ENCODE results near the gene LGR6. TPM values are rescaled to one million over a fixed set of nuclear protein-coding genes. Genes with fewer than 3 reads are reported as not detected.

The LGR6 gene
- total RNA-seq, 1 experiment from 2014 or later = 0.26 TPM

DNA sequence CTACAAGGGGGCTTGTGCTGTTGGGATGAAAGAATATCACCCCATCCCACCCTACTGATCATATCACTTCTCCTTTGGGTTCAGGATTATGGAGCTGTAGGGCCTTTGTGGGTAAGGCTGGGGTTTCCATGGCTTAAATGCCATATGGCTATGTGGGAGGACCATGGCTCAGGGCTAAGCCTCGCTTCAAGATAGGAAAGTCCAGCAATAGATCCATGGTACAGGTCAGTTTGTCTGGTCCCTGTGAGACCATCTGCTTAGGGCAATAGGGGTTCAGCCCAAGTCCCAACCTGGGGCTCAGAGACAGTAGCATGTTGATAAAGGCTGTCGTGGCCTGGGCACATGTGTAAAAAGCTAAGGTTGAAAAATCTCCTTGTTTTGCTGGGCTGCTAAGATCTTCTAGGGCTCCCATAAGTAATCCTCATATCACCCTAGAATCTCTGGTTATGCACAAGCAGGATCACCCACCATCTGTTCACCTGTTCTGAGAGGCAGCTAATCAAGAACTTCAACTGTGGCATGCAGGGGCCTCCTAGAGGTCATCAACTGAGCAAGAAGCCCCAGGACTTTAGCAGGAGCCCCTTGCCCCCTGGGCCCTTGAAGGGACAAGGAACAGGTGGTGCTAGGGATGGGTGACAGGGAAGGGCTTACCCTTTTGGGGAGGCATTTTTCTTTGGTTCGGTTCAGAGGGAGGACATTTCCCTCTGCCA lies 81.6 kb downstream of the LGR6 start:
- Histone ChIP-seq H3K4me1 (ENCODE audit: insufficient read depth, low read length) (peaks cover 8% of the 10 kb centered on the region), H3K9me2 (replicated peaks; ENCODE audit: low read length) (no peaks in the 10 kb centered on the region), H3K27me3 (ENCODE audit: low read length) (no peaks in the 10 kb centered on the region), H4K20me1 (ENCODE audit: low read length) (no peaks in the 10 kb centered on the region), H2AFZ (ENCODE audit: low read length) (no peak overlapping the region), H3K9ac (ENCODE audit: low read length) (no peak overlapping the region), H3K36me3 (ENCODE audit: low read depth, low read length) (no peaks in the 10 kb centered on the region), H3K79me2 (ENCODE audit: low read length) (no peaks in the 10 kb centered on the region), H3K27ac (ENCODE audit: low read length) (no peak overlapping the region), H3K4me2 (ENCODE audit: low read length) (no peak overlapping the region), H3F3A (ENCODE audit: low read length, unreplicated experiment) (no peaks in the 10 kb centered on the region), H3K9me3 (ENCODE audit: low read length) (no peaks in the 10 kb centered on the region), H3K4me3 (ENCODE audit: low read length) (no peak overlapping the region)
- ChIA-PET CTCF (interaction anchor here (1.2 kb wide), 1 partner anchor 17 kb away, joined by 3 read pairs; no protein-coding TSS in a partner anchor), POLR2A (ENCODE audit: unreplicated experiment) (no interaction called here)
- intact Hi-C loops (cut with micrococcal nuclease) = no loop called here
- DNase-seq = no peak
- TF ChIP-seq CTCF (conservative IDR thresholded peaks at IDR 0.05; ENCODE audit: low read depth, low read length) (no peak), EZH2 (IDR thresholded peaks at IDR 0.05; ENCODE audit: low read length, unreplicated experiment) (no peak), EZH2phosphoT487 (IDR thresholded peaks at IDR 0.05; ENCODE audit: borderline replicate concordance, low read length) (no peak)
- no TSS peak for BruUV-seq (replicated peaks)
- no peak for ATAC-seq

DNA sequence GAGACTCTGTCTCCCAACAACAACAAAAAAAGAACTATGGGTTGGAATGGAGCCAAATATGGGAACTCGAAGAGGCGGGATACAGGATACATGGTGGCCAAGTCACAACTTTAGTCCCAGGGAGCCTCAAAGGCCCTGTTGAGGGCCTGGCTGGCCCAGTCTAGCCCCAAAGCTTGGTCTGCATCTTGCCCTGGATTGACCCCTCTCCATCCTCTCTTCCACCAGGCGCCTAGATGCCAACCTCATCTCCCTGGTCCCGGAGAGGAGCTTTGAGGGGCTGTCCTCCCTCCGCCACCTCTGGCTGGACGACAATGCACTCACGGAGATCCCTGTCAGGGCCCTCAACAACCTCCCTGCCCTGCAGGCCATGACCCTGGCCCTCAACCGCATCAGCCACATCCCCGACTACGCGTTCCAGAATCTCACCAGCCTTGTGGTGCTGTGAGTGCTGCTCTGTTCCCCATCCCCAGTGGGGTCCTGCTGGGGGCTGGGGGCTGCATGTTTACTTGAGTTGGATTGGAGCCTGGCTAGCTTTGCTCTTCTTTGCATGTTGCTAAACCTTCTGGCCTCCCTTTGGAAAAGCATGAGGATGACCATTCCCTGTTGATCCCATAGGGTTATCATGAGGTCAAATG lies 82.6 kb downstream of the LGR6 start:
- H3K27ac ChIP-seq (ENCODE audit: low read length) = no peak overlapping the region
- no peaks in the 10 kb centered on the region for H3K27me3 ChIP-seq (ENCODE audit: low read length)
- DNase-seq = no peak
- TF ChIP-seq CTCF (conservative IDR thresholded peaks at IDR 0.05; ENCODE audit: low read depth, low read length) (no peak), EZH2phosphoT487 (IDR thresholded peaks at IDR 0.05; ENCODE audit: borderline replicate concordance, low read length) (no peak), EZH2 (IDR thresholded peaks at IDR 0.05; ENCODE audit: low read length, unreplicated experiment) (no peak)
- H3K4me3 ChIP-seq (ENCODE audit: low read length) = no peak overlapping the region
- H3K36me3 ChIP-seq (ENCODE audit: low read depth, low read length) = no peaks in the 10 kb centered on the region
- H3K79me2 ChIP-seq (ENCODE audit: low read length) = no peaks in the 10 kb centered on the region
- no peaks in the 10 kb centered on the region for H4K20me1 ChIP-seq (ENCODE audit: low read length)
- no peaks in the 10 kb centered on the region for H3K9me2 ChIP-seq (replicated peaks; ENCODE audit: low read length)
- CTCF ChIA-PET = interaction anchor here (0.5 kb wide), 1 partner anchor 57 kb away, joined by 3 read pairs; no protein-coding TSS in a partner anchor
- no peak overlapping the region for H2AFZ ChIP-seq (ENCODE audit: low read length)
- no TSS peak for BruUV-seq (replicated peaks)
- H3K9ac ChIP-seq (ENCODE audit: low read length) = no peak overlapping the region
- ATAC-seq = no peak
- no peaks in the 10 kb centered on the region for H3K9me3 ChIP-seq (ENCODE audit: low read length)
- peaks cover 18% of the 10 kb centered on the region for H3K4me1 ChIP-seq (ENCODE audit: insufficient read depth, low read length)
- POLR2A ChIA-PET (ENCODE audit: unreplicated experiment) = no interaction called here
- intact Hi-C loops (cut with micrococcal nuclease) = no loop called here
- no peak overlapping the region for H3K4me2 ChIP-seq (ENCODE audit: low read length)
- H3F3A ChIP-seq (ENCODE audit: low read length, unreplicated experiment) = no peaks in the 10 kb centered on the region

DNA sequence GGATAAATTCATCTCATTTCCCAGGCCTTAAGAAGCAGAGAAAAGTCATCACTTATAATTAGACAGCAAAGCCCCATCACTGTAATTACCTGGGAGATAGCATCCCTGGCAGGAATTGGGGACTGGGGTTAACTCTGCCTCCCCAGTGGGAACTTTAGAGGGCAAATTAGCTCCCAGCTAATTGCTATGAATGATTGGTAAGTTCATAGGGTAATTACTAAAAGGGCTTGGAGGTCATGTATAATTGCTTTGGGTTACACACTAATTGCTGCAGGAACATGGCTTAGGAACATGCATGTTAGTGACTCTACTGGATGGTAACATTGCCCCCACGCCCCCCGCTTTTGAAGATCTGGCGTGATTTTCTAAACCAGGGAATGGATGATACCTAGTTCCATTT lies 83.3 kb downstream of the LGR6 start:
- intact Hi-C loops (cut with micrococcal nuclease) = no loop called here
- ATAC-seq = no peak

More for the DNA sequence above, 83.3 kb downstream of the LGR6 start:
- Histone ChIP-seq H3K4me2 (ENCODE audit: low read length) (no peak overlapping the region), H3K9ac (ENCODE audit: low read length) (no peak overlapping the region), H3K9me3 (ENCODE audit: low read length) (no peaks in the 10 kb centered on the region), H4K20me1 (ENCODE audit: low read length) (no peaks in the 10 kb centered on the region), H3F3A (ENCODE audit: low read length, unreplicated experiment) (no peaks in the 10 kb centered on the region), H3K4me3 (ENCODE audit: low read length) (no peak overlapping the region), H3K4me1 (ENCODE audit: insufficient read depth, low read length) (peaks cover 25% of the 10 kb centered on the region), H3K9me2 (replicated peaks; ENCODE audit: low read length) (no peaks in the 10 kb centered on the region), H3K79me2 (ENCODE audit: low read length) (no peaks in the 10 kb centered on the region), H2AFZ (ENCODE audit: low read length) (no peak overlapping the region), H3K27me3 (ENCODE audit: low read length) (no peaks in the 10 kb centered on the region), H3K27ac (ENCODE audit: low read length) (no peak overlapping the region), H3K36me3 (ENCODE audit: low read depth, low read length) (no peaks in the 10 kb centered on the region)
- DNase-seq = no peak
- TF ChIP-seq CTCF (conservative IDR thresholded peaks at IDR 0.05; ENCODE audit: low read depth, low read length) (no peak), EZH2phosphoT487 (IDR thresholded peaks at IDR 0.05; ENCODE audit: borderline replicate concordance, low read length) (no peak), EZH2 (IDR thresholded peaks at IDR 0.05; ENCODE audit: low read length, unreplicated experiment) (no peak)
- ChIA-PET POLR2A (ENCODE audit: unreplicated experiment) (no interaction called here), CTCF (interaction anchor here (0.5 kb wide), 1 partner anchor 58 kb away, joined by 3 read pairs; no protein-coding TSS in a partner anchor)
- no TSS peak for BruUV-seq (replicated peaks)

Measured in PC-3 (cell line).